GM10266 (cell line): ENCODE measurements around the gene KIF19.

Source experiments
- DNase-seq: peaks from one replicate; pipeline ENCODE4 v3.0.0; 2012; ENCODE audit errors: extremely low spot score
- CTCF ChIP-seq: IDR thresholded peaks from 2 replicates; pipeline ENCODE4 v1.5.1; 2012; ENCODE audit warnings: mild to moderate bottlenecking, low read depth; ENCODE audit not compliant: control insufficient read depth, insufficient read depth; ENCODE audit errors: missing control alignments

Gene KIF19

GRCh38 chr17:74296548-74296936, 29.5 kb upstream of the KIF19 start:
- peak; percentile 55 for TF ChIP-seq CTCF
- no peak for DNase-seq

- no peak for TF ChIP-seq CTCF
- DNase-seq, result no peak
Measured at GRCh38 chr17:74297941-74298340, 28.1 kb upstream of the KIF19 start.

GRCh38 chr17:74298778-74299177, 27.2 kb upstream of the KIF19 start:
- no peak for DNase-seq
- no peak for TF ChIP-seq CTCF

GRCh38 chr17:74299226-74300009, 26.6 kb upstream of the KIF19 start:
- no peak for DNase-seq
- TF ChIP-seq CTCF, result no peak

DNA sequence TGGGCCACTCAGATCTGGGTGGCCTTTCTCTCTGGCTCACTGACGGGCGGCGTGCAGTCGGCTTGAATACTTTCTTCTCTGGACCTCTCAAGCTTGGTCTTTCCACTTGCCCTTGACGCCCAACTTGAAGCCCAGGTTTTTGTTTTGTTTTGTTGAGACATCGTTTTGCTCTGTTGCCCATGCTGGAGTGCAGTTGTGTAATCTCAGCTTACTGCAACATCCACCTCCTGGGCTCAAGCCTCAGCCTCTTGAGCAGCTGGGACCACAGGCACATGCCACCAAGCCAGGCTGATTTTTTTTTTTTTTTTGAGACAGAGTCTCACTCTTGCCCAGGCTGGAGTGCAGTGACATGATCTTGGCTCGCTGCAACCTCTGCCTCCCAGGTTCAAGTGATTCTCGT, 22.7 kb upstream of the KIF19 start:
- TF ChIP-seq CTCF, result no peak
- DNase-seq, result no peak

GRCh38 chr17:74304184-74304583, 21.8 kb upstream of the KIF19 start:
- no peak for TF ChIP-seq CTCF
- no peak for DNase-seq

DNA sequence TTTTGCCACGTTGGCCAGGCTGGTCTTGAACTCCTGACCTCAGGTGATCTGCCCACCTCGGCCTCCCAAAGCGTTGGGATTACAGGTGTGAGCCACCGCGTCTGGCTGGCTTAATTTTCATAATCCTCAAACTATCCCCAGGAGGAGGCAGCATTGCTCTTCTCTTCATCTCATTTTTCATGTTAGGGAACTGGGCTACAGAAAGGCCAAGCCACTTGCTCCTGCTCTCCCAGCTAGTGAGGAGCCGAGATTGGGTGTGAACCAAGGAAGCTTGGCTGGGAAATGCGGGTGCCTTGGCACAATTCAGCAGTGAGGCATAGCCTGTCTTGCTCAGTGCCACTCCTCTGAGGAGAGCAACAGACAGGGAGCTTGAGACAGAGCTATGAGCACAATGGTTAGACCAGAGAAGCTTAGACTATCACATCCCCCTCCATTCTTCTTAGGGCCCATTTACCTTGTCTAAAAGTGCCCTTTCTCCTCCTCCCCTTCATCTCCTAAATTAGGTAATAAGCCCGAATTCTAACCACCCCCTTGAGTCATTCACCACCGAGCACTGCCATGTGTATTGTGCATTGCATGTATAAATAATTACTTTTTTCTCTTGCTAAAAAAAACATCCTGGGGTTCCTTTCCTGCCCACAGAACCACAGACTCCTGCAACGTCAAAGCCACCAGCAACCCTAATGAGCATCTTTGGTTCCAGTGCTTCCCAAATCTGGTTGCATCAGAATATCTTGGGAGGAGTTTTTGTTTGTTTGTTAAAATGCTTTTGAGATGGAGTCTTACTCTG, 20.0 kb upstream of the KIF19 start:
- DNase-seq, result no peak
- TF ChIP-seq CTCF, result peak; percentile 23
